ENCODE results near the gene NQO2.
"Not testable (repeated sequence)": the region's sequence is repeated elsewhere in the genome, so short reads cannot be mapped to it uniquely, and the experiment has no call there.

The NQO2 gene

DNA sequence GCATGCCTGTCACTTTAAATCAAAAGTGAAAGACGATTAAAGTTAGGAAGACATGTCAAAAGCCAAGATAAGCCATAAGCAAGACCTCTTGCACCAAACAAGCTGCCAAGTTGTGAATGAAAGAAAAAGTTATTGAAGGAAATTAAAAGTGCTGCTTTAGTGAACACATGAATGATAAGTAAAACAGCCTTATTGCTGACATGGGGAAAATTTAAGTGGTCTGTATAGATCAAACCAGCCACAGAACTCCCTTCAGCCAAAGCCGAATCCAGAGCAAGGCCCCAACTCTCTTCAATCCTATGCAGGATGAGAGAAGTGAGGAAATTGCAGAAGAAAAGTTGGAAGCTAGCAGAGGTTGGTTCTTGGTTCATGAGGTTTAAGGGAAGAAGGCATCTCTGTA, 59.3 kb downstream of the NQO2 start:
- no peak overlapping the region for H3K4me3 ChIP-seq (ENCODE audit: low read depth, low read length)
- DNase-seq (ENCODE audit: low read depth): no peak

DNA sequence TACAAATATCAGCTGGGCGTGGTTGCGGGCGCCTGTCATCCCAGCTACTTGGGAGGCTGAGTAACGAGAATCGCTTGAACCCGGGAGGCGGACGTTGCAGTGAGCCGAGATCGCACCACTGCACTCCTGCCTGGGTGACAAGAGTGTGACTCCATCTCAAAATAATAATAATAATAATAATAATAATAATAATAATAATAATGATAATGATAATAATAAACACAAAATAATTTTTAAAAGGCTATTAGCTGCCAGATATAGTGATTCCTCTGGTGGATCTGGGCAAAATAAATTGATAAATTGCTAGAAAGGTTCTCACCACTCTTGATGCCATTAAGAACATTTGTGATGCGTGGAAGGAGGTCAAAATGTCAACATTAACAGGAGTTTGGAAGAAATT, 60.4 kb downstream of the NQO2 start:
- not testable (repeated sequence) for H3K4me3 ChIP-seq (ENCODE audit: low read depth, low read length); DNase-seq (ENCODE audit: low read depth)

DNA sequence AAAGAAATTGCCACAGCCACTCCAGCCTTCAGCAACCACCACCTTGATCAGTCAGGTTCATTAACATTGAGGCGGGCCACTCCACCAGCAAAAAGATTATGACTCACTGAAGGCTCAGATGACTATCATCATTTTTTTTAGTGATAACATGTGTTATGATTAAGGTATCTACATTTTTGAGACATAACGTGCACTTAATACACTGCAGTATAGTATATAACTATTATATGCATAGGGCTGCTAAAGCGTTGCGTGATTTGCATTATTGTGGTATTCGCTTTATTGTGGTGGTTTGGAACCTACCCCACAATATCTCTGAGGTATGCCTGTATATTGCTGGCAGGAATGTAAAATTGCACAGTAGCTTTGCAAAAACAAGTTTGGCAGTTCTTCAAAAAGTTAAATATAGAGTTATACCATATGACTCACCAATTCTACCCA, 61.8 kb downstream of the NQO2 start:
- no peak overlapping the region for H3K4me3 ChIP-seq (ENCODE audit: low read depth, low read length)
- DNase-seq (ENCODE audit: low read depth): peak; percentile 56

DNA sequence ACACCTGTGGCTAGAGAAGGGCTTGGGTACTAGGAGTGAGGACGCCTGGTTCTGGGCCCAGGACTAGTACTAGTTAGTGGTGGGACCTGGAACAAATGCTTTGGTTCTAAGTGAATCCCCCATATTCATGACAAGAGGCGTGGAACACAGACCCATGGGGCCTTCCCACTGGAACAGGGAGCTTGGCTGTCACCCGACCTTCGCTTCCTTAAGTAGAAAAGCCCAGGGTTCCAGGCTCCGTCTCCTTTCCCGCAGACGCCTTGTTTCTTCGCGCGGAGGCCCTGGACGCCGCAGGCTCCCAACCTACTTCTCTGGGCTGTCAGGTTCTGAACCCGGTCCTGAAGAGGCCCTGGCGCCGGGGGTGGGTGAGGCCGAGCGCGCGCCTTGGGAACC, 63.6 kb downstream of the NQO2 start:
- DNase-seq (ENCODE audit: low read depth); H3K4me3 ChIP-seq (ENCODE audit: low read depth, low read length): not testable (repeated sequence)

DNA sequence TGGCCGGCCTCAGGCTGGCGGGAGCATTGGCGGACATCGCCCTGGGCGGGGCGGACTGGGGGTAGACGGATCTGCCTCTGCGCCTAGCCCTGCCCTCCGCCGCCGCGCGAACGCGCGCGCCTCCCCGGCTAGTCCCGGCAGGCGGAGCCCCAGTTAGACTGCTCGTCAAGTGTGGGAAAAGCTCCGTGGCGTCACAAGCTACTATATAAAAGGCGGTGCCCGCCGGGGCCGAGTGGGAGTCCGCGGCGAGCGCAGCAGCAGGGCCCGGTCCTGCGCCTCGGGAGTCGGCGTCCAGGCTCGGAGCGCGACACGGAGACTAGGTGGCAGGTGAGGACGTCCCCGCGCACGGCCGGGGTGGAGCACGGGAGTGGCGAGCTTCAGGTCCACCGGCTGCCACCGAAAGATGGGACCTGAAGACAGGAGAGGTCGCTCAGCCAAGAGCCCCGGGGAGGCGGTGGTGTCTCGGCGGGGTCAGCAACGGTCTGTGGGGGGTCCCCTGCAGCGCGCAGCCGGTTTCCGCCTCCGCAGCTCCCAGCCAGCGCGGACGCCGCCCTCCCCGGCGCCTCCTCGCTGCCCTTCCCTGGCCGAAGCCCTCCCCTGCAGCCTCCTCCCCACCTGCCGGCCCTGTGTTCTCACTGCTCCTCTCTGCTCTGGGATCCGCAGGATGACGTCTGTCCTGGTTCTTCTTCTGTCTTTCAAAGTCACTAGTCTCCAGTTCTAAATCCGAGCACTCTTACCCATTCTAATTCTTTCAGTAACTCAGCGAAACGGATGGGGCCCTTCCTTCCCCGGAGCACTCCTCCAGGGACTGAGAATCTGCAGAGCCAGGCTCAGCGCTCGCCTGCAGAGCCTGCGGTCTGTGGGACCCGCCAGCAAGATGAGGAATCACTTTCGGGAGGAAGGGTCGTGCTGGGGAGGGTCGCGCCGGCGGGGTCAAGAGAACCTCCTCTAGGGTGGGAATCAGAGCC, 64.3 kb downstream of the NQO2 start:
- no peak for DNase-seq (ENCODE audit: low read depth)
- peak overlapping the region; percentile 18 for H3K4me3 ChIP-seq (ENCODE audit: low read depth, low read length)

DNA sequence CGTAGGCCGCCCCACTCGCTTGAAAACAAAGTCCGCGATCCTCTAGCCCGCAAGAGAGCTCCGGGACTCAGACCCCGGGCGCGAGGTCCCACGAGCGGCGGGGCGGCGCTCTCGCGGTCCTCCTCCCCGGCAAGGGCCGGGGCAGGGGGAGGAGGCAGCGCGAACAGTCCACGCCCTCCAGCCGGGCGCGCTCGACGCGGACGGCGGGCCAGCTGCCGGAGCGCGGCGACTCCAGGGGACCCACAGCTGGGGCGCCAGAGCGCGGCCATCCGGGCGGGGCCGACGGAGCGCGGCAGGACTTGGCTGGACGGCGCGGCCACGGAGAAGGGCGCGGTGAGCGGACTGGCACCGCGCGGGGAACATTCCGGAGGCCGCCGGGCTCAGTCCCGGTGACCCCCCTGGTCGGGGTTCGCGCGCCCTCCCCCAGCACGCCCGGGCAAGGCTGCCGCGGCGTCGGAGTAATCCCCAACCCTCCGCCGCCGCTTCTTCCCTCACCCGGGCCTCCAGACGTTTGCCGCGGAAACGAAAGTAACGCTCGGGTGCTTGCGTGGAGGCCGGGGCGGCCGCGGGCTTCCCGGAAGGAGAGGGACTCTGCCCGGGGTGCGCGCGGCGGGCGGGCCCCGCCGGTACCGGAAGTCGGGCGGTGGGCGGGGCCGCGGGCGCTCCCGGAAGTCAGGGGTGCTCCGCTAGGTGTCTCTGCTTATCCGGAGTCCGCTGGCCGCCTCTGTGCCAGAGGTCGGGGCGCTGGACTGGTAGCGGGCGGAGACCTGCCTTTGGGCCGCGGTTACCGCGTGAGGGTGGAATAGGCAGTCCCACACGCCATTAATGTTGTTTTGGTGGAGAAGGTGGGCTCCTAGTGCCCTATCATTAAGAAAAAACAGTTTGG, 68.9 kb downstream of the NQO2 start, which contains the start of gene RIPK1:
RIPK1 (plus strand) TSS at position 166 of the 886 bp plus-strand sequence. CDS start 8,330 bp downstream, outside the sequence.
- DNase-seq (ENCODE audit: low read depth): peak; percentile 51

More for the DNA sequence above, 68.9 kb downstream of the NQO2 start, which contains the start of gene RIPK1:
- H3K4me3 ChIP-seq (ENCODE audit: low read depth, low read length): peak within 1 kb of the TSS; percentile 73
